HCT116 (cell line): ENCODE results near the gene C9orf152. TPM values are rescaled to one million over a fixed set of nuclear protein-coding genes. Genes with fewer than 3 reads are reported as not detected.

ENCODE experiments used
- ATAC-seq: fragments of 200-7000 bp; cut with Tn5 transposase; 2 replicates; pipeline ENCODE4 v1.9.1; 2020; ENCODE audit warnings: mild to moderate bottlenecking, moderate library complexity
- BruUV-seq: library from RNA; stranded (reverse); fragments of 400-500 nt; replicated peaks from 2 replicates; lab custom pipeline; 2021; lab: Mats Ljungman, UMichigan
- CTCF ChIA-PET: fragments of 300-600 bp; sonication (Branson Sonifier 250); formaldehyde crosslinking; loops from one replicate; lab custom pipeline; 2021; ENCODE audit warnings: antibody characterized with exemption; lab: Charles Lee
- POLR2A ChIA-PET: fragments of 300-600, 350-600 bp; sonication (Branson Sonifier 250); formaldehyde crosslinking; loops from one replicate; lab custom pipeline; 2021; ENCODE audit warnings: antibody characterized with exemption; lab: Charles Lee
- RAD21 ChIA-PET, 2 experiments: fragments of 300-600 bp; sonication (Branson Sonifier 250); formaldehyde crosslinking; loops; one replicate each; lab custom pipeline; 2023; ENCODE audit warnings: low total read pairs in 2 of 2; ENCODE audit not compliant: uncharacterized antibody in 2 of 2, unreplicated experiment in 2 of 2, low non-redundant PET in 1 of 2; lab: Charles Lee
- DNase-seq: peaks from one replicate; pipeline ENCODE4 v3.0.0-alpha.2; 2010; ENCODE audit warnings: low read depth, low spot score
- H2AFZ ChIP-seq: fragments of 200-600 bp; shearing (Covaris generic), sonication (generic); 2 replicates; pipeline ENCODE4 v1.6.1; 2017; ENCODE audit warnings: low read depth, mixed run types, mixed read lengths, antibody characterized with exemption, low read length; ENCODE audit not compliant: poor library complexity, severe bottlenecking
- H3K27ac ChIP-seq: 2 replicates; pipeline ENCODE4 v1.5.1; 2012; ENCODE audit warnings: low read depth, low read length
- H3K27me3 ChIP-seq: fragments of 200-600 bp; sonication (generic); 2 replicates; pipeline ENCODE4 v1.6.1; 2016; ENCODE audit warnings: mixed run types, low read length, mixed read lengths; ENCODE audit not compliant: insufficient read depth
- H3K36me3 ChIP-seq, 2 experiments: fragments of 200-500 bp in 1 of 2; fragments of 200-600 bp in 1 of 2; sonication (Bioruptor generic) in 1 of 2; sonication (generic) in 1 of 2; 2 replicates each; pipeline versions ENCODE4 v1.5.1 to v1.6.1; 2014 to 2016; ENCODE audit warnings: low read length in 2 of 2, inconsistent platforms in 1 of 2, mixed read lengths in 1 of 2, mixed run types in 1 of 2; ENCODE audit not compliant: insufficient read depth in 2 of 2, control insufficient read depth in 1 of 2
- H3K4me1 ChIP-seq, 2 experiments: fragments of 200-600 bp in 1 of 2; sonication (generic) in 1 of 2; 2 replicates each; pipeline versions ENCODE4 v1.5.1 to v1.6.1; 2012 to 2017; ENCODE audit warnings: low read length in 2 of 2, inconsistent platforms in 1 of 2, mild to moderate bottlenecking in 1 of 2, mixed read lengths in 1 of 2, mixed run types in 1 of 2, moderate library complexity in 1 of 2; ENCODE audit not compliant: insufficient read depth in 2 of 2, control insufficient read depth in 1 of 2
- H3K4me2 ChIP-seq: fragments of 200-600 bp; sonication (generic); 2 replicates; pipeline ENCODE4 v1.6.1; 2017; ENCODE audit warnings: mixed run types, low read length, mixed read lengths
- H3K4me3 ChIP-seq, 2 experiments: fragments of 200-600 bp in 1 of 2; sonication (generic) in 1 of 2; replicated peaks in 1 of 2; 2 replicates each; pipeline ENCODE4 v1.5.1; 2011 to 2016; ENCODE audit warnings: low read length in 2 of 2, control low read depth in 1 of 2, low read depth in 1 of 2, mild to moderate bottlenecking in 1 of 2, mixed read lengths in 1 of 2, mixed run types in 1 of 2
- H3K79me2 ChIP-seq: fragments of 200-600 bp; sonication (generic); 2 replicates; pipeline ENCODE4 v1.6.1; 2017; ENCODE audit warnings: mild to moderate bottlenecking, mixed run types, low read length, moderate library complexity, mixed read lengths; ENCODE audit not compliant: insufficient read depth
- H3K9ac ChIP-seq: fragments of 200-600 bp; sonication (generic); 2 replicates; pipeline ENCODE4 v1.6.1; 2016; ENCODE audit warnings: low read length, mixed read lengths
- H3K9me2 ChIP-seq: fragments of 200-600 bp; sonication (generic), shearing (Covaris generic); 2 replicates; pipeline ENCODE4 v1.6.1; 2017; ENCODE audit warnings: mixed run types, mild to moderate bottlenecking, moderate library complexity; ENCODE audit not compliant: insufficient read depth
- H3K9me3 ChIP-seq, 2 experiments: fragments of 200-500 bp in 1 of 2; fragments of 200-600 bp in 1 of 2; sonication (Bioruptor generic) in 1 of 2; sonication (generic) in 1 of 2; 2 replicates each; pipeline ENCODE4 v1.6.1; 2014 to 2017; ENCODE audit warnings: low read length in 2 of 2, mixed read lengths in 2 of 2, inconsistent platforms in 1 of 2, low read depth in 1 of 2, mild to moderate bottlenecking in 1 of 2, mixed run types in 1 of 2, moderate library complexity in 1 of 2; ENCODE audit not compliant: control insufficient read depth in 1 of 2, insufficient read depth in 1 of 2
- H4K20me1 ChIP-seq: fragments of 200-600 bp; sonication (generic), shearing (Covaris generic); 2 replicates; pipeline ENCODE4 v1.6.1; 2017; ENCODE audit warnings: mixed run types, mild to moderate bottlenecking, moderate library complexity; ENCODE audit not compliant: insufficient read depth
- ATF3 ChIP-seq: IDR thresholded peaks from 2 replicates; pipeline ENCODE4 v1.6.1; 2012
- CBX3 ChIP-seq: IDR thresholded peaks from 2 replicates; pipeline ENCODE4 v1.6.1; 2012; ENCODE audit warnings: low read depth
- CEBPB ChIP-seq: IDR thresholded peaks from 2 replicates; pipeline ENCODE4 v1.6.1; 2012; ENCODE audit warnings: low read depth
- CTCF ChIP-seq, 3 experiments: fragments of 200-600 bp in 1 of 3; sonication (generic) in 1 of 3; IDR thresholded peaks in 2 of 3; conservative IDR thresholded peaks in 1 of 3; 2 replicates each; pipeline ENCODE4 v1.5.1; 2012 to 2017; ENCODE audit warnings: low read depth in 2 of 3, low read length in 2 of 3, antibody characterized with exemption in 1 of 3, borderline replicate concordance in 1 of 3, control low read depth in 1 of 3, mild to moderate bottlenecking in 1 of 3, mixed read lengths in 1 of 3, mixed run types in 1 of 3, moderate library complexity in 1 of 3; ENCODE audit not compliant: insufficient read depth in 1 of 3
- EGR1 ChIP-seq: IDR thresholded peaks from 2 replicates; pipeline ENCODE4 v1.6.1; 2012; ENCODE audit warnings: low read depth
- ELF1 ChIP-seq: IDR thresholded peaks from 2 replicates; pipeline ENCODE4 v1.6.1; 2012; ENCODE audit warnings: low read depth, borderline replicate concordance
- EZH2 ChIP-seq: fragments of 200-600 bp; sonication (generic); IDR thresholded peaks from 2 replicates; pipeline ENCODE4 v1.6.1; 2017; ENCODE audit warnings: antibody characterized with exemption, mixed run types
- JUND ChIP-seq: IDR thresholded peaks from 2 replicates; pipeline ENCODE4 v1.6.1; 2012
- POLR2AphosphoS5 ChIP-seq: IDR thresholded peaks from 2 replicates; pipeline ENCODE4 v1.6.1; 2011; ENCODE audit warnings: mild to moderate bottlenecking, low read depth, low read length, moderate library complexity
- RAD21 ChIP-seq: IDR thresholded peaks from 2 replicates; pipeline ENCODE4 v1.6.1; 2012; ENCODE audit warnings: low read depth, mild to moderate bottlenecking
- SIN3A ChIP-seq: IDR thresholded peaks from 2 replicates; pipeline ENCODE4 v1.6.1; 2012; ENCODE audit warnings: low read depth
- TCF7L2 ChIP-seq: IDR thresholded peaks from 2 replicates; pipeline ENCODE4 v1.7.0; 2011; ENCODE audit warnings: borderline replicate concordance, inconsistent platforms; ENCODE audit not compliant: insufficient read depth, insufficient read length; ENCODE audit errors: extremely low read depth
- YY1 ChIP-seq: IDR thresholded peaks from 2 replicates; pipeline ENCODE4 v1.6.1; 2011; ENCODE audit warnings: low read length, low read depth, moderate library complexity, mild to moderate bottlenecking; ENCODE audit not compliant: insufficient replicate concordance; ENCODE audit errors: extremely low read depth
- intact Hi-C: fragments of 100-400 bp; cut with micrococcal nuclease; formaldehyde crosslinking; loops from 2 replicates; pipeline ENCODE4 v1.10.0; 2022
- total RNA-seq: library from RNA; stranded (reverse); gene quantifications from one replicate; pipeline ENCODE4 v1.2.1, GENCODE V29; 2021; ENCODE audit not compliant: unreplicated experiment
- TF ChIP-seq, protein P1 (sequence below): IDR thresholded peaks from 2 replicates; pipeline ENCODE4 v1.6.1; 2012; ENCODE audit warnings: low read depth

The C9orf152 gene
- total RNA-seq, 1 experiment from 2014 or later, result not detected

GRCh38 chr9:110175275-110175968 lies 32.5 kb downstream of the C9orf152 start:
- ChIA-PET CTCF (no interaction called here), POLR2A (no interaction called here), RAD21 (no interaction called here)
- Histone ChIP-seq H4K20me1 (no peaks in the 10 kb centered on the region), H3K9ac (no peak overlapping the region), H3K36me3 (no peaks in the 10 kb centered on the region; a peak in 1 of 4 replicates), H3K27ac (no peak overlapping the region), H3K4me3 (no peak overlapping the region), H3K4me2 (no peak overlapping the region), H3K4me1 (peaks cover 0 to 10% of the 10 kb centered on the region in 2 experiments; a peak in 2 of 4 replicates), H3K79me2 (no peaks in the 10 kb centered on the region), H3K27me3 (no peaks in the 10 kb centered on the region), H2AFZ (no peak overlapping the region), H3K9me2 (no peaks in the 10 kb centered on the region), H3K9me3 (no peaks in the 10 kb centered on the region)
- TF ChIP-seq SIN3A (no peak), CEBPB (no peak), TCF7L2 (no peak), JUND (no peak), YY1 (no peak), EZH2 (no peak), ELF1 (no peak), CTCF (IDR thresholded peaks at IDR 0.05 in 2 of 3, conservative IDR thresholded peaks at IDR 0.05 in 1 of 3; ENCODE audit: borderline replicate concordance in 1 of 3, insufficient read depth in 1 of 3, low read depth in 2 of 3, low read length in 2 of 3) (no peak), RAD21 (no peak), CBX3 (no peak), EGR1 (no peak), ATF3 (no peak), POLR2AphosphoS5 (no peak)
- TF ChIP-seq, protein P1, sequence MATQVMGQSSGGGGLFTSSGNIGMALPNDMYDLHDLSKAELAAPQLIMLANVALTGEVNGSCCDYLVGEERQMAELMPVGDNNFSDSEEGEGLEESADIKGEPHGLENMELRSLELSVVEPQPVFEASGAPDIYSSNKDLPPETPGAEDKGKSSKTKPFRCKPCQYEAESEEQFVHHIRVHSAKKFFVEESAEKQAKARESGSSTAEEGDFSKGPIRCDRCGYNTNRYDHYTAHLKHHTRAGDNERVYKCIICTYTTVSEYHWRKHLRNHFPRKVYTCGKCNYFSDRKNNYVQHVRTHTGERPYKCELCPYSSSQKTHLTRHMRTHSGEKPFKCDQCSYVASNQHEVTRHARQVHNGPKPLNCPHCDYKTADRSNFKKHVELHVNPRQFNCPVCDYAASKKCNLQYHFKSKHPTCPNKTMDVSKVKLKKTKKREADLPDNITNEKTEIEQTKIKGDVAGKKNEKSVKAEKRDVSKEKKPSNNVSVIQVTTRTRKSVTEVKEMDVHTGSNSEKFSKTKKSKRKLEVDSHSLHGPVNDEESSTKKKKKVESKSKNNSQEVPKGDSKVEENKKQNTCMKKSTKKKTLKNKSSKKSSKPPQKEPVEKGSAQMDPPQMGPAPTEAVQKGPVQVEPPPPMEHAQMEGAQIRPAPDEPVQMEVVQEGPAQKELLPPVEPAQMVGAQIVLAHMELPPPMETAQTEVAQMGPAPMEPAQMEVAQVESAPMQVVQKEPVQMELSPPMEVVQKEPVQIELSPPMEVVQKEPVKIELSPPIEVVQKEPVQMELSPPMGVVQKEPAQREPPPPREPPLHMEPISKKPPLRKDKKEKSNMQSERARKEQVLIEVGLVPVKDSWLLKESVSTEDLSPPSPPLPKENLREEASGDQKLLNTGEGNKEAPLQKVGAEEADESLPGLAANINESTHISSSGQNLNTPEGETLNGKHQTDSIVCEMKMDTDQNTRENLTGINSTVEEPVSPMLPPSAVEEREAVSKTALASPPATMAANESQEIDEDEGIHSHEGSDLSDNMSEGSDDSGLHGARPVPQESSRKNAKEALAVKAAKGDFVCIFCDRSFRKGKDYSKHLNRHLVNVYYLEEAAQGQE, result no peak
- intact Hi-C loops, result no loop called here
- ATAC-seq, result no peak
- BruUV-seq, result no TSS peak
- no peak for DNase-seq
